Right renal pelvis (tissue), 4 donors: ENCODE results near the gene KAT8. TPM values are rescaled to one million over a fixed set of nuclear protein-coding genes. Genes with fewer than 3 reads are reported as not detected.
"Not testable (repeated sequence)": the region's sequence is repeated elsewhere in the genome, so short reads cannot be mapped to it uniquely, and the experiment has no call there.

Experiments used
- DNase-seq, 4 donors: peaks; one replicate each; pipeline ENCODE4 v3.0.0-alpha.2; 2013; ENCODE audit warnings: low read depth in 4 of 4, low spot score in 3 of 4, missing footprints in 1 of 4
- polyA plus RNA-seq, 4 donors: library from polyadenylated mRNA; unstranded; fragments of 120-200 nt; gene quantifications; one replicate each; pipeline ENCODE4 v1.2.1, GENCODE V29; 2013; ENCODE audit not compliant: insufficient read length in 4 of 4

KAT8 gene
- polyA plus RNA-seq, 4 donors, result 63.3 to 68.3 (median 67.3) TPM

GRCh38 chr16:31143011-31143693 is 25.7 kb downstream of the KAT8 start:
- DNase-seq, result no peak

- no peak for DNase-seq
Measured at GRCh38 chr16:31143694-31144148, 26.3 kb downstream of the KAT8 start.

GRCh38 chr16:31144418-31144817 is 27.0 kb downstream of the KAT8 start:
- DNase-seq, result not testable (repeated sequence)

- no peak for DNase-seq
Measured at GRCh38 chr16:31145398-31145990, 28.0 kb downstream of the KAT8 start.

- DNase-seq, result no peak
Measured at GRCh38 chr16:31147574-31147973, 30.1 kb downstream of the KAT8 start.

- DNase-seq, result no peak
Measured at GRCh38 chr16:31148281-31148728, 30.8 kb downstream of the KAT8 start.

- no peak for DNase-seq
Measured at GRCh38 chr16:31148896-31149295, 31.4 kb downstream of the KAT8 start.

- DNase-seq, result no peak
Measured at GRCh38 chr16:31149332-31149731, 31.9 kb downstream of the KAT8 start.

GRCh38 chr16:31149894-31150890 is 32.7 kb downstream of the KAT8 start, which contains the start of gene PRSS36:
PRSS36 (minus strand) TSS chr16:31150066; CDS start chr16:31150035, 31 bp downstream.
- DNase-seq, result no peak

GRCh38 chr16:31150976-31151375 is 33.5 kb downstream of the KAT8 start:
- DNase-seq, result not testable (repeated sequence)

- no peak for DNase-seq
Measured at GRCh38 chr16:31157136-31157535, 39.7 kb downstream of the KAT8 start.

GRCh38 chr16:31167315-31167714 is 49.9 kb downstream of the KAT8 start:
- DNase-seq, result no peak

GRCh38 chr16:31168848-31169247 is 51.4 kb downstream of the KAT8 start:
- DNase-seq, result no peak

- DNase-seq, result not testable (repeated sequence)
Measured at GRCh38 chr16:31170048-31170447, 52.6 kb downstream of the KAT8 start.

GRCh38 chr16:31177136-31177535 is 59.7 kb downstream of the KAT8 start:
- no peak for DNase-seq

GRCh38 chr16:31179219-31179746 is 61.8 kb downstream of the KAT8 start:
- DNase-seq, result no peak

GRCh38 chr16:31179747-31180459 is 62.4 kb downstream of the KAT8 start, which contains the start of gene FUS:
FUS (plus strand) TSS chr16:31180139; CDS start chr16:31180215, 76 bp downstream.
- DNase-seq, result peak; percentile 88 to 96 (median 90)
